Measurements from ENCODE around the gene BIN1. TPM values are rescaled to one million over a fixed set of nuclear protein-coding genes. Genes with fewer than 3 reads are reported as not detected.

BIN1 gene
- total RNA-seq, 1 experiment from 2014 or later: 58.9 TPM

DNA sequence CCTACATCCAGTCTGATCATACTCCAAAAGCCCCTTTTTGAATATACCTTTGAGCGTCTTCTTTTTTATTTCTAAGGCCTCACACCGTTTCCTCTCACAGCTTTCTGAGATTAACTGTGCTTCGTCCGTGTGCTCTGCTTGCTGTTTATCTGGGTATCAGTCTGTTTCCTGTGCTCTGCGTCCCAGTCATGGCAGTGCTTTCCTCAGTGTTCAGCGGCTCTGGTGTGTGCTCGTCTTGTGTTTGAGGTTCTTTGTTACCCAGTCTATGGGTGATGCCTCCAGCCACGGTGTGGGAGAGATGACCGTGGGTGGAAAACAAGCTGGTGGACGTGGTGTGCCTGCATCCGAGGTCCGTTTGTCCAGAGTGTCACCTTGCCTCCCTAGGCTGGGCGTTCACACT lies 33.6 kb upstream of the BIN1 start:
- Histone ChIP-seq H3K27me3 (ENCODE audit: low read length) (no peaks in the 10 kb centered on the region), H3K9ac (ENCODE audit: low read length) (no peak overlapping the region), H3K4me2 (ENCODE audit: low read length) (no peak overlapping the region), H4K20me1 (ENCODE audit: low read length) (no peaks in the 10 kb centered on the region), H3K9me2 (replicated peaks; ENCODE audit: low read length) (no peaks in the 10 kb centered on the region), H3K4me3 (ENCODE audit: low read length) (no peak overlapping the region), H3K79me2 (ENCODE audit: low read length) (no peaks in the 10 kb centered on the region), H3F3A (ENCODE audit: low read length, unreplicated experiment) (no peaks in the 10 kb centered on the region), H2AFZ (ENCODE audit: low read length) (no peak overlapping the region), H3K9me3 (ENCODE audit: low read length) (no peaks in the 10 kb centered on the region), H3K36me3 (ENCODE audit: low read depth, low read length) (no peaks in the 10 kb centered on the region), H3K4me1 (ENCODE audit: insufficient read depth, low read length) (peaks cover 13% of the 10 kb centered on the region), H3K27ac (ENCODE audit: low read length) (no peak overlapping the region)
- CTCF ChIA-PET: no interaction called here
- BruUV-seq (replicated peaks): no TSS peak
- POLR2A ChIA-PET (ENCODE audit: unreplicated experiment): no interaction called here
- intact Hi-C loops (cut with micrococcal nuclease): no loop called here
- ATAC-seq (no peak), DNase-seq (no peak)
- TF ChIP-seq EZH2 (IDR thresholded peaks at IDR 0.05; ENCODE audit: low read length, unreplicated experiment): no peak
- no peak for TF ChIP-seq EZH2phosphoT487 (IDR thresholded peaks at IDR 0.05; ENCODE audit: borderline replicate concordance, low read length)
- TF ChIP-seq, protein P1, sequence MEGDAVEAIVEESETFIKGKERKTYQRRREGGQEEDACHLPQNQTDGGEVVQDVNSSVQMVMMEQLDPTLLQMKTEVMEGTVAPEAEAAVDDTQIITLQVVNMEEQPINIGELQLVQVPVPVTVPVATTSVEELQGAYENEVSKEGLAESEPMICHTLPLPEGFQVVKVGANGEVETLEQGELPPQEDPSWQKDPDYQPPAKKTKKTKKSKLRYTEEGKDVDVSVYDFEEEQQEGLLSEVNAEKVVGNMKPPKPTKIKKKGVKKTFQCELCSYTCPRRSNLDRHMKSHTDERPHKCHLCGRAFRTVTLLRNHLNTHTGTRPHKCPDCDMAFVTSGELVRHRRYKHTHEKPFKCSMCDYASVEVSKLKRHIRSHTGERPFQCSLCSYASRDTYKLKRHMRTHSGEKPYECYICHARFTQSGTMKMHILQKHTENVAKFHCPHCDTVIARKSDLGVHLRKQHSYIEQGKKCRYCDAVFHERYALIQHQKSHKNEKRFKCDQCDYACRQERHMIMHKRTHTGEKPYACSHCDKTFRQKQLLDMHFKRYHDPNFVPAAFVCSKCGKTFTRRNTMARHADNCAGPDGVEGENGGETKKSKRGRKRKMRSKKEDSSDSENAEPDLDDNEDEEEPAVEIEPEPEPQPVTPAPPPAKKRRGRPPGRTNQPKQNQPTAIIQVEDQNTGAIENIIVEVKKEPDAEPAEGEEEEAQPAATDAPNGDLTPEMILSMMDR (conservative IDR thresholded peaks at IDR 0.05; ENCODE audit: low read depth, low read length): no peak

DNA sequence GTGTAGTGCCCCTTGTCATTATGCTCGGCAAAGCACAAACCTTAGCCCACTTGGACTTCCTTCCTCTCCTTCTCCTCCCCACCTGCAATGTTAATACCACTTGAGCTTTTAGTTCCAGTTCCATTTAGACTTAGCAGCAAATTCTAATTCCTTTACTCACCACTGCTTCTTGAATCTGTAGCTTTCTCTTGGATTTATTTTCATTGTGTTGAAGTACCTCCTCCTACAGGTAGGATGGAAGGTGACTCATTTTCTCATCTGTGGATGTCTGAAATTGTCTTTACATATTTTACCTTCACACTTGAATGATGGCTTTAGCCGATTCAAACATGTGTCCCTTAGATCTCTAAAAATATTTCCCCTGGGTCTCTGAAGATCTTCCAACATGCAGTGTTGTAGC lies 32.8 kb upstream of the BIN1 start:
- BruUV-seq (replicated peaks): no TSS peak
- Histone ChIP-seq H3F3A (ENCODE audit: low read length, unreplicated experiment) (no peaks in the 10 kb centered on the region), H3K4me2 (ENCODE audit: low read length) (no peak overlapping the region), H3K4me3 (ENCODE audit: low read length) (no peak overlapping the region), H3K79me2 (ENCODE audit: low read length) (no peaks in the 10 kb centered on the region), H3K4me1 (ENCODE audit: insufficient read depth, low read length) (peaks cover 9% of the 10 kb centered on the region), H3K9me3 (ENCODE audit: low read length) (no peaks in the 10 kb centered on the region), H3K9me2 (replicated peaks; ENCODE audit: low read length) (no peaks in the 10 kb centered on the region), H2AFZ (ENCODE audit: low read length) (no peak overlapping the region), H3K36me3 (ENCODE audit: low read depth, low read length) (no peaks in the 10 kb centered on the region), H3K27me3 (ENCODE audit: low read length) (no peaks in the 10 kb centered on the region), H3K9ac (ENCODE audit: low read length) (no peak overlapping the region), H3K27ac (ENCODE audit: low read length) (no peak overlapping the region), H4K20me1 (ENCODE audit: low read length) (no peaks in the 10 kb centered on the region)
- ATAC-seq (peak; percentile 31; the same call in 1 of the 2 replicates), DNase-seq (peak; percentile 38)
- TF ChIP-seq EZH2 (IDR thresholded peaks at IDR 0.05; ENCODE audit: low read length, unreplicated experiment) (no peak), EZH2phosphoT487 (IDR thresholded peaks at IDR 0.05; ENCODE audit: borderline replicate concordance, low read length) (no peak)
- TF ChIP-seq, protein P1 (conservative IDR thresholded peaks at IDR 0.05; ENCODE audit: low read depth, low read length): no peak
- CTCF ChIA-PET: interaction anchor here (0.7 to 0.8 kb wide), 2 partner anchors 9 to 17 kb away, joined by 3 read pairs; no protein-coding TSS in a partner anchor
- POLR2A ChIA-PET (ENCODE audit: unreplicated experiment): interaction anchor here (0.8 kb wide), 1 partner anchor 33 kb away, joined by 5 read pairs; the partner anchor contains the start of gene BIN1
- intact Hi-C loops (cut with micrococcal nuclease): no loop called here

DNA sequence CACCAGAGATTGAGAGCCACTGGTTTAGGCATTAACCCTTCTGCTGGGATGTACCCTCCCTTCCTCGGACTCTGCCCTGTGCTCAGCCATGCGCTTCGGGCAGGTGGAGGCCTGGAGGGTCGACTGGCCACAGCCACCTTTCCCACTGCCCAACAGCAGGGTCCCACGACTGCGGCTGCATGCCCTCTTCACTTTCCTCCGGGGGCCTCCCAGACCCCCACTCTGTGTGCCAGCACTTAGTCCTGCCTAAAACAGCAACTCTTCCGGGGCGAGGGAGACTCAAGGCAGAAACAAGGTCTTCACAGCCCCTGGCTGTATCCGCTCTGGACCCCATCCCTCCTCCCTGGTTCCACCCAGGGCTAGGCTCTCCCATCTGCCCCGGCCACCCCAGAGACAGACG lies 31.3 kb upstream of the BIN1 start:
- Histone ChIP-seq H3K27me3 (ENCODE audit: low read length) (no peaks in the 10 kb centered on the region), H3K4me2 (ENCODE audit: low read length) (no peak overlapping the region), H3K4me3 (ENCODE audit: low read length) (no peak overlapping the region), H3K36me3 (ENCODE audit: low read depth, low read length) (no peaks in the 10 kb centered on the region), H3K79me2 (ENCODE audit: low read length) (no peaks in the 10 kb centered on the region), H2AFZ (ENCODE audit: low read length) (no peak overlapping the region), H3F3A (ENCODE audit: low read length, unreplicated experiment) (no peaks in the 10 kb centered on the region), H3K9ac (ENCODE audit: low read length) (no peak overlapping the region), H3K9me2 (replicated peaks; ENCODE audit: low read length) (no peaks in the 10 kb centered on the region), H3K27ac (ENCODE audit: low read length) (no peak overlapping the region), H4K20me1 (ENCODE audit: low read length) (no peaks in the 10 kb centered on the region), H3K9me3 (ENCODE audit: low read length) (no peaks in the 10 kb centered on the region), H3K4me1 (ENCODE audit: insufficient read depth, low read length) (no peaks in the 10 kb centered on the region)
- ChIA-PET POLR2A (ENCODE audit: unreplicated experiment) (no interaction called here), CTCF (no interaction called here)
- ATAC-seq (no peak), DNase-seq (no peak)
- TF ChIP-seq, protein P1 (conservative IDR thresholded peaks at IDR 0.05; ENCODE audit: low read depth, low read length): no peak
- intact Hi-C loops (cut with micrococcal nuclease): no loop called here
- BruUV-seq (replicated peaks): no TSS peak
